SKM-1 (cell line): ENCODE measurements around the gene ZSCAN20.

Experiments
- DNase-seq: peaks from one replicate; lab custom pipeline; 2025; ENCODE audit not compliant: unreplicated experiment; lab: John Stamatoyannopoulos, UW

The ZSCAN20 gene

GRCh38 chr1:33472269-33472980 lies at the start of gene ZSCAN20:
Gene ZSCAN20 (plus strand): TSS chr1:33472645. CDS start chr1:33479289, 6,644 bp downstream.
- peak; percentile 95 for DNase-seq

- DNase-seq = no peak
Measured at GRCh38 chr1:33424205-33424604, 48.2 kb upstream of the ZSCAN20 start.

GRCh38 chr1:33424610-33425009 lies 47.8 kb upstream of the ZSCAN20 start:
- DNase-seq = no peak

- no peak for DNase-seq
Measured at GRCh38 chr1:33425900-33426299, 46.5 kb upstream of the ZSCAN20 start.

- DNase-seq = no peak
Measured at GRCh38 chr1:33426916-33427315, 45.5 kb upstream of the ZSCAN20 start.

- no peak for DNase-seq
Measured at GRCh38 chr1:33428661-33429060, 43.8 kb upstream of the ZSCAN20 start.

GRCh38 chr1:33429332-33429731 lies 43.1 kb upstream of the ZSCAN20 start:
- DNase-seq = no peak

- DNase-seq = no peak
Measured at GRCh38 chr1:33429856-33430691, 42.4 kb upstream of the ZSCAN20 start.

- DNase-seq = peak; percentile 11
Measured at GRCh38 chr1:33430692-33431593, 41.5 kb upstream of the ZSCAN20 start, which contains the start of gene PHC2. Gene PHC2 (minus strand): TSS chr1:33431095. CDS start chr1:33375539, 55,556 bp downstream.

GRCh38 chr1:33433509-33434362 lies 38.7 kb upstream of the ZSCAN20 start:
- DNase-seq = peak; percentile 66

- DNase-seq = no peak
Measured at GRCh38 chr1:33434363-33434750, 38.1 kb upstream of the ZSCAN20 start.

GRCh38 chr1:33435096-33435820 lies 37.2 kb upstream of the ZSCAN20 start:
- no peak for DNase-seq

- no peak for DNase-seq
Measured at GRCh38 chr1:33436557-33437285, 35.7 kb upstream of the ZSCAN20 start.

GRCh38 chr1:33438364-33439160 lies 33.9 kb upstream of the ZSCAN20 start:
- no peak for DNase-seq

- no peak for DNase-seq
Measured at GRCh38 chr1:33439662-33440061, 32.8 kb upstream of the ZSCAN20 start.

- no peak for DNase-seq
Measured at GRCh38 chr1:33441088-33441745, 31.2 kb upstream of the ZSCAN20 start.

GRCh38 chr1:33442141-33442540 lies 30.3 kb upstream of the ZSCAN20 start:
- DNase-seq = no peak
